Activated CD4-positive, alpha-beta T cell treated with anti-CD3 and anti-CD28 coated beads, Interleukin-2, amount 50 U/mL, for 1 hour (primary cell): Measurements from ENCODE around the gene PRR9.
A peak's percentile ranks its signal among the peaks of the same experiment; 100 is the strongest.

Experiments
- DNase-seq: peaks from one replicate; pipeline ENCODE4 v3.0.0-alpha.2; 2020

The PRR9 gene

DNA sequence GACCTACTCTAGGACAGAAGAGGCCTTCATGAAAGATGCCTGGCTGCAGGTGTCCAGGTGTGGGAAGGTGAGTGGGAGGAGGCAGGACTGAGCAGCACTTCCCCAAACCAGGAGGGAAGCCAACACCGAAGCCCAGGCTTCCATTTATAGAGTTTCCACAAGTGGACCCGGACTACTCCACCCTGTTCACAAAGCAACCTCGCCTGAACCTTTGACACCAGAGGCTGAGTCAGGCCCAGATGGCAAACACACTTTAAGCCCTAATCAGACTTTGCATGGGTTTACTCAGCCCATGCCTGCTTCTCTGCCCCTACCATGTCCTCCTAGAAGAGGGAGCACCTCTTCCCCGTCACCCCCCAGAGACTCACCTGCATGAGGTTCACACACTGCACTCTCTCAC lies 14.0 kb downstream of the PRR9 start:
- DNase-seq, result no peak

DNA sequence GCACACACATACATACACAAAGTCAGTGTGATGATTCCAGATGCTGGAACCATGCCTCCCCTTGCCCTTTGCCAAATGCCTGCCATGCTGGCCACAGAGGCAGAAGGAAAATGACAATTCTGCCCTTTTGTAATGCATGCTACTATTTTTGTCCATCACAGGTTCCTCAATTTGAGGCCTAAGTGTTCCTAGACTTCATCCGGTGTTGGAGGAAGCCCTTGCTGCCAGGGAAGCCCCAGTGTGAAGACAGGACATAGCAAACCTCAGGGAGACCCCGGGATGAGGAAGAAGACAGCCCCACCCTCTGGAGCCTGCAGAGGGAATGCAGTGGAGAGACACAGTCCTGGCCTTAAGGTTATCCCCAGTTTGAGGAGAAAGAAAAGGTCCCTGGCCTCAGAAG lies 14.4 kb downstream of the PRR9 start:
- no peak for DNase-seq

DNA sequence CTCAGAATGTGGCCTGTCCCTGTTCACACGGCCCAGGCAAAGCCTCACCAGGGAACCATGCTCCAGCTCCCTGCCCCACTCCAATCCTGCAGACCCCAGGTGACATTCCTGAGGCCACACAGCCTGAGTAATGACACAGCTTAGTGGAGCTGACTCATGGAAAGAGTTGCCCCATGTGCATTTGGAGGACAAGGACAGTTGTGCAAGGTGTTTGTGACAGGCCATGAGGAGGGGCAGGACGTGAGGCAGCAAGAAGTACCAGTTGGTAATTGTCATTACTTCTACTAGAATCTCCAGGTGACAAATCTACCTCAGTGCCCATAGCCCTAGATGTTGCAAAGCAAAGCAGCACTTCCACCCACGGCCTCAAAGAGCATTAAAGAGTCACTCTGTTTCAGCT lies 15.2 kb downstream of the PRR9 start:
- DNase-seq, result no peak

GRCh38 chr1:153233448-153233847 lies 16.1 kb downstream of the PRR9 start:
- DNase-seq, result no peak

DNA sequence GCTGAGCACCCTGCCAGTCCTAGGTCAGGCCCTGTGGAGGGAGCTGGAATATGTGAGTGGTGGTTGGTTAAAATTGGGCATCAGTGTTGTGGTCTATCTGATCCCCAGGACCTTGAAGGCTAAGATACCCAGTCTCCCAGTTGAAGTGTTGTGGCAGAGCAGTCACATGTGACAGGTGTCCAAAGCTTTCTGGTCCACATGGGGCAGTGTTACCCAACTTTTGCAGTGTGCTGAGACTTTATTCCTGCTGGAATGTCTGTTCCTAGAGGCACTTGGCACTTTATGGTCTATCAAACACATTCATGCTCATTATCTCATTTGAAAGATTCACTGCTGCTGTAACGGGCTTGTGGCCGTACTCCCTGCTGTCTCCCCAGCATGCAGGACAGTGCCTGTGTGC lies 21.1 kb downstream of the PRR9 start:
- no peak for DNase-seq

DNA sequence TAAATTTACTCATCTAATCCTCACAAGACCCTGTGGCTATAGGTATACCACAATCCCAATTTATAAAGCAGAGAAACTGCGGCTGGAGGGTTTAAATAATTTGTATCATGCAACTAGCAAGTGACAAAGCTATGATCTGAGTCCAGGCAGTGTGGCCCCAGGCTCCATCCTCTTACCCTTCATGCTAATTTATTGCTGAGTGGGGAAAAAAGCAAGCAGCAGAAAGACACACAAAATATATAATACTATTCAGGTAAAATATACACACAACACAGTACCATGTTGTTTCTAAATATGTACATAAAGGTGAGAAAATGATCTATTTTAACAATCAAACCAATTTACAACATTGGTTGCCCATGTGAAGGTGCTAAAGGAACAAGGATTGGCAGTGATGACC lies 24.8 kb downstream of the PRR9 start:
- no peak for DNase-seq

GRCh38 chr1:153245466-153245865 lies 28.1 kb downstream of the PRR9 start:
- no peak for DNase-seq

GRCh38 chr1:153246018-153246417 lies 28.6 kb downstream of the PRR9 start:
- DNase-seq, result no peak

GRCh38 chr1:153246825-153247224 lies 29.4 kb downstream of the PRR9 start:
- no peak for DNase-seq

DNA sequence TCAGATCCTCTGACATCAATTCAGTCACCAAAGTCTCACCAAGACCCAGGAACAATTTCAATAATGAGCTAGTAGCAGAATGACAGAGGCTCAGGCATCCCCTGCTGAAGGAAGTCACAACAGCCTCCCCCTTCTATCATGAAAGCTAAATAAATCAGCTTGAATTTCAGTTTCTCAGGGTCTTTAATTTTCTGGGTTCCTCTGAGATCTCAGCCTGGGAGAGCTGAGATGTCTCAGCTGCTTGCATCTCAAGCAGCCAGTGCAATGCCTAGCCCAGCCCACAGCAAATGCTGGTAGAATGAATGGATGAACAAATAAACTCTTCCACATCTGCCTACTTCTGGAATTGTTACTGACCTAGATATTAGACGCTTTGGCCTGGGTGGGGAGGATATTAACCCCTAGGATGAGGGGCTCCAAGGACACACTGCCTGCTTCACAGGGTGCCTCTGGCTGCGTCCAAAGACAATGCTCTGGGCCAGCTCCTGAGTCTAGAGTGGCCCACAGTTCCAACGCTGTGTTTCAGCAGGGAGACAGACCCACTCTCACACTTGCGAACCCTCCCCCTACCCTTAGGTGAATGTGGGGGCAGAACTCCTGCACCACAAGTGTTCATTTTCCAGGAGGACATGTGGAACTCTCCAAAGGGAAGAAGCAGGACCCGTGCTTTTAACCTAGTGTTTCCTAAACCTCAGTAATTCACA lies 30.9 kb downstream of the PRR9 start:
- DNase-seq, result no peak

DNA sequence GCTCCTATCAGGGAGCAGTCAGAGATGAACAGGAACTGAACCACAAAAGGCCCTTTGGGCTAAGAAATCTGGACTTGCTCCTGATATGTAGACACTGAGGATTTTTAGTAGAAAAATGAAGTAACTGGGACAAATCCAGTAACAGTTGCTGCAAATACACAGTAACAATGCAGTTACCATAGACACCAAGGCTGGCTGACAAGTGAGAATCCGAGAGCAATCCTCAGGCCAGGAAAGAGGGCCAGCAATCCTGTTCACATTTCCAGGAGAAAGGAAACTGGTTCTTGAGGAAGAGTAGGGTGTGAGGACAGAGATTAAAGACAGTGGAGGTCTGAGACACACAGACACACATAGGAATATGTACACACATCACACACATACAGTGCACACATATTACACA lies 32.8 kb downstream of the PRR9 start:
- no peak for DNase-seq

DNA sequence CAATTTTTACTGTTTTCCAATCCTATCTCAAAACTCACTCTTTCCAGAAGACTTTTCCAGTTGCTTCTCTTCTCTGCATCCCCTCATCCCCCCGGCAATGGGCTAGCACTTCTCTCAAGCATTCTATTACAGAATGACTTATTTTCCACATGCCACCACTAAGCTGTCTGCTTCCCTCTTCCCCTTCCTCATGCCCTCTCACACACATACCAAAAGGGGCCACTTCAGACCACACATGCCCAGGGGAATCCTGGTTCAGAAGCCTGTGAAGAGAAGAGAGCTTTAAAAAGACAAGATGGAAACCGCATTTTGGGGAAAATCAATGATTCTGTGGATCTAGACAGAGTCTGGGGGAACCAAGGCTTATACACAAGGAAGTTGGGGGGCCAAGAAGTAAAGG lies 33.7 kb downstream of the PRR9 start:
- DNase-seq, result no peak

DNA sequence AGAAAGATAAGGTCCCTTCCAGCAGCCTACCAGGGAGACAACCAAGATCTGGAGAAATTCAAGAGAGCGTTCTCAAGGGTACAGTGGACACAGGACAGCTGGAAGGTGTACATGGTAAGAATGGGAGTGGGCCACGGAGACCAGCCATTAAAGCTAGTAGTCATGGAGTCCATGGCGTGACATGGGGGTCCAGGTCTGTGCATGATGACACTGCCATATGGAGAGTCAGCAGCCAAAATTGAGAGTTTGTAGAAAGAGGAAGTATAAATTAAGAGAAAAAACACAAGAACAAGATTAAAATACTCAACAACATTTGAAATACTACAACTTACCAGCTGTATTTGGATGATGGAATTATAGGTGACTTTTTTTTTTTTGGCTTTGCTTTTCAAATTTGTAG lies 34.2 kb downstream of the PRR9 start:
- no peak for DNase-seq

DNA sequence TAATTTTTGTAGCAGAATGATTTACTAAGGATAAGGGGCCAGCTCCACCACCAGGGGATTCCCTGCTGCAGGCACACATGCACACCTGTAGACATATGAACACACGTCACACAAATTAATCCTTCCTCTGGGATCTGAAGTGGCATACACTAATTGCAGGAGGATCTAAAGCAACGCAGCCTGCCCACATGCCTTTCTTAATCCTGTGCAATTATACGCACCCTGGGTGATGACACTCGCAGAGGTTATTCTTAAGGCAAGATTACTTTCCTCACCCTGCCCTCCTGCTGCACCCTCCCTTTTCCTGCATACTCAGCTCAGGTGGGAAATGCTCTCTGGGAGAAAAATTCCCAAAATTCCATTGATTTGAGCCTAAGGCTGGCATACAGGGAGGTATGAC lies 34.6 kb downstream of the PRR9 start:
- DNase-seq, result no peak

GRCh38 chr1:153253076-153253475 lies 35.7 kb downstream of the PRR9 start:
- no peak for DNase-seq

DNA sequence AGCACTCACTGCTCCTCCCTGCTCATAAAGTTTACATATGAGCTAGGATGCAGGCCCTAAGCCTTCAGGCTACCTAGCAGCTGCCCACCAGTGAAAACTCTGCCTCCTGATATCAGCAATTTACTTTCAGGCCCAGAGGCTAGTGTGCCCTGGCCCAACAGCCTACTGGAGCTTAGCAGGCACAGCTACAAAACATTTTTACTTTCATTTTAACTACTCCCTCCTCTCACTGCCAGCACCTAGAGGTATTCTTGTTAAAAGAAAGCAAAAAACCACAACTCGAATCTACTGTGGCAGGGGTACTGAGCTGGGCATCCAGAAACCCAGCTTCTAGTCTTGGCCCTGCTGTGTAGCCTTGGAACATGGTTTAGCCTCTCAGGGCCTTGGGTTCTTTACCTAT lies 36.3 kb downstream of the PRR9 start:
- DNase-seq, result no peak

- no peak for DNase-seq
Measured at GRCh38 chr1:153259387-153259786, 42.0 kb downstream of the PRR9 start, which contains the start of gene LORICRIN. TSS of gene LORICRIN (plus strand) at chr1:153259687. CDS start at chr1:153260950, 1,263 bp downstream.

DNA sequence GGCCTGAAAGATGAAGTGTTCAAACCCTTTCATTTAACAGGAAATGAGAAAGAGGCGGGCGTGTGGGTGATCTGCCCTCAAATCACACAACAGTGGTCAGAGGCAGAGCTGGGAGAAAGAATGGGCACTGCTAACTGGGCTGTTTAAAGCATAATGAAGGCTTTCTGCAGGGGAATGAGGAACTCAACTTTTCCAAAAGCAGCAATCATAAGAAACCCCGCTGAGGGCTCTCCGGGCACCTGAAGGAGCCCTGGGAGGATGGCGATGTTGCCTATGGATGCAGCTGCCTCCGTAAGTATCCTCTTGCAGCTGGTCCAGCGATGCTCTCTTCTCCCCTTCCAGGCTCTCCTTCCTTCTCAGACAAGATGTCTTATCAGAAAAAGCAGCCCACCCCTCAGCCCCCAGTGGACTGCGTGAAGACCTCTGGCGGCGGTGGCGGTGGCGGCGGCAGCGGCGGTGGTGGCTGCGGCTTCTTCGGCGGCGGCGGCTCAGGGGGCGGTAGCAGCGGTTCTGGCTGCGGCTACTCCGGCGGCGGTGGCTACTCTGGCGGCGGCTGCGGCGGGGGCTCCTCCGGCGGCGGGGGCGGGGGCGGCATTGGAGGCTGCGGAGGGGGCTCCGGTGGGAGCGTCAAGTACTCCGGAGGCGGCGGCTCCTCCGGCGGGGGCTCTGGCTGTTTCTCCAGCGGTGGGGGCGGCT lies 43.3 kb downstream of the PRR9 start:
- no peak for DNase-seq

GRCh38 chr1:153261281-153262069 lies 44.1 kb downstream of the PRR9 start:
- DNase-seq, result peak; percentile 22

DNA sequence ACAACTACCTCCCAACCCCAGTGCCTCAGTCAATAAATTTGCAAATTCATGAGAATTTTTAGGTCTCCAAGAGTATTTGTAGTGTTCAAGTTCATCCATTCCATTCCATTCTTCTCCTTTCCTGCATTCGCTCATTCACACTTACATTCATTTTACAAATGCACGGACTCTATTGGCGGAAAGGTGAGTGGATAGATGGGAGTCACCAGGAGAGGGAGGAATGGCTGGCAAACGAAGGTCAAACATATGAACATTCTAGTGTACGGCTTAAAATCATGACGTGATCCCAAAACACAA lies 44.6 kb downstream of the PRR9 start:
- DNase-seq, result no peak

DNA sequence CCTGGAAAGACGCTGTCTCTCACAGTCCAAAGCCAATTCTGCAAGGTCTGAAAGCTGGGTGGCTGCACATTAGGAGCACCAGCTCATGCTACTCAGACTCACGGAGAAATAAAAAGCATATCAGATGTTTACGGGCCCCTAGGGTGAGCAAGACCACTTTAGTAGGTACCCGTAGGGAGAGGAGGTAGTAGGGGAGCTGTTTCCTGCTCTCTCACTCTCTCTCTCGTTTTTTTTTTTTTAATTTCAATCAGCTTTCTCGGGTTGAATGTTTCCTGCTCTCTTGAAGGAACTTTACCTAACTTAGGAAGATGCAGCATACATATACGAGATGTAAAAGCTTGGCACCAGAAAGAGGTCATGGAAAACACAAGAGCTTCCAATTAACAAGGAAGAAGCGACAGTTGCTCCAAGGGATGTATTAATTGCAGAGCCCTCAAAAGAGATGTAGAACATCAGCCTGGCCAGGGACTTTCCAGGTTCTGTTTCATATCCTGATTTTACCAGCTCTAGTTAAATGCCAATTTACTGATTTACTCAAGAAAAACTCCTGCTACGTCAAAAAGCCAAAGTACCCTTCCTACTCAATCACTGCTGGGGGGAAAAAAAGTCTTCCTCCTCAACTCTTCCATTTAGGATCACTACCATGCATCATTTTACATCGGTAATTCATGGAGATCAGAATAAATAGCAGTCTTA lies 45.2 kb downstream of the PRR9 start:
- DNase-seq, result no peak

- no peak for DNase-seq
Measured at GRCh38 chr1:153265457-153265856, 48.1 kb downstream of the PRR9 start.
